ENCODE results near the gene ABHD15.

The ABHD15 gene

GRCh38 chr17:29514792-29515191 is 52.0 kb downstream of the ABHD15 start:
- no peak for DNase-seq

GRCh38 chr17:29510953-29511352 is 55.9 kb downstream of the ABHD15 start:
- DNase-seq = no peak
